NCI-H2107 treated with DMSO at 0.1 percent for 48 hours (cell line): ENCODE data around the gene ARHGEF16.

ENCODE experiments used
- DNase-seq: peaks from one replicate; lab custom pipeline; 2025; ENCODE audit not compliant: unreplicated experiment; lab: John Stamatoyannopoulos, UW

Gene ARHGEF16

DNA sequence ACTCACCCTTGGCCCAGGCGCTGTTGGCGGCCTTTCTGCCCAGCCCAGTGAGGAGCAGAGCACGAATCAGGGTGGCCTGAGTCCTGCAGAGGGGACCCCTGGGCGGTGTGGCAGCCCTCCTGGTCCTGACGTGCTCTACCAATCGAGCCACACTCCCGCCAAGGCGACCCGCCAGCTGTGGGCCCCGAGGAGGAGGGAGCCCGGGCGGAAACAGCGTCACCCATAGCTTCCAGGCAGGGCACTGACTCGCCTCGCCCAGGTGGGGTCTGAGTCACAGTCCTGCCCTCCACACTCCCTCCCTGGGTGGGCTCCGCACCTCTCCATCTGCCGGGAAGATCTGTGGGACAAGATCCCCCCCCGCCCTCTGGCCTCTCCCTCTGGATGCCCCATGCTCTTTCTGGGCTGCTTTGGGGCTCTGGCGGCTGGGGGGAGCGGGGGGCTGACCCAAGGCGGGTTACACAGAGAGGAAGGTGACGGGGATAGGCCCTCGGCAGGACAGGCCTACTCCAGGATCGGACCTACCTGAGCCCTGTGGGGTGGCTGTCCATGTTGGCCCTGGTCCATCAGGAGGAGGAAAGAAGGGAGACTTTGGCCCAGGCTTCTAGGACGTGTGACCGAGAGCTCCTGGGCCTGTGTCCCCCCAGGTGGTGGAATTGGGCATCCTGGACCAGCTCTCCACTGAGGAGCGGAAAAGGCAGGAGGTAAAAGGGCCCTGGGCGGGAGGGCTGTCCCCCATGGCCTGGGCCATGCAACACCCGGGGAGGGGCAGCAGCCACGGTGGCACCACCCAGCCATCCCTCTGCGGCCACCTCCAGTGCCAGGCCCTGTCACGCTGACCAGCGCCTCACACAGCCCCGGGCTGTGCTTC lies 14.0 kb downstream of the ARHGEF16 start:
- DNase-seq, result no peak

DNA sequence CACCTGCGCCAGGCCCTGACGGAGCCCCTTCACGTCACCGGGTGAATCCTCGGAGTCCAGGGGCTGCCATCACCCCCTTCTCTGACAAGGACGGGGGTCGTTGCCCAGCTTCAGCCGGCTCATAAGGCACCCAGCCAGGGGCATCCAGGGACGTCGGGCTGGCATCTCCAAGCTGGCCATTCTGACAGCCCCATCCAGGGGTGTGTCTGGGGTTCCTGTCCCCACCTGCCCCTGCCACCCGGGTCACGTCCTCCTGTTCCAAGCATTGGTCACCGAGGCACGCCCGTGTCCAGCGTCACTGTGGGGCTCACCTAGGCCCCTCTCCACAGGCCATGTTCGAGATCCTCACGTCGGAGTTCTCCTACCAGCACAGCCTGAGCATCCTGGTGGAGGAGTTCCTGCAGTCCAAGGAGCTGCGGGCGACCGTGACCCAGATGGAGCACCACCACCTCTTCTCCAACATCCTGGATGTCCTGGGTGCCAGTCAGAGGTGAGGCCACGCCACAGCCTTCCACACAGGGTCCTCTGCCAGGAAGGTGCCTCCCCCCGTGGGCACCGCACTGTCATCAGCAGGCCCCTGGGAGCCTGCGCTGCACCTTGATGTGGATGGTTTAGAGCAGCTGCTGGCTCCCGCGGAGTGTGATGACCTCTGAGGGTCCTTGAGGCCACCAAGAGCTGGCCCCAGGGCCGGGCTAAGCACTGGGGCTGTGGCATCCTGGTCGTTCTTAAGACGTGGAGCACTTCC lies 14.8 kb downstream of the ARHGEF16 start:
- DNase-seq, result no peak

DNA sequence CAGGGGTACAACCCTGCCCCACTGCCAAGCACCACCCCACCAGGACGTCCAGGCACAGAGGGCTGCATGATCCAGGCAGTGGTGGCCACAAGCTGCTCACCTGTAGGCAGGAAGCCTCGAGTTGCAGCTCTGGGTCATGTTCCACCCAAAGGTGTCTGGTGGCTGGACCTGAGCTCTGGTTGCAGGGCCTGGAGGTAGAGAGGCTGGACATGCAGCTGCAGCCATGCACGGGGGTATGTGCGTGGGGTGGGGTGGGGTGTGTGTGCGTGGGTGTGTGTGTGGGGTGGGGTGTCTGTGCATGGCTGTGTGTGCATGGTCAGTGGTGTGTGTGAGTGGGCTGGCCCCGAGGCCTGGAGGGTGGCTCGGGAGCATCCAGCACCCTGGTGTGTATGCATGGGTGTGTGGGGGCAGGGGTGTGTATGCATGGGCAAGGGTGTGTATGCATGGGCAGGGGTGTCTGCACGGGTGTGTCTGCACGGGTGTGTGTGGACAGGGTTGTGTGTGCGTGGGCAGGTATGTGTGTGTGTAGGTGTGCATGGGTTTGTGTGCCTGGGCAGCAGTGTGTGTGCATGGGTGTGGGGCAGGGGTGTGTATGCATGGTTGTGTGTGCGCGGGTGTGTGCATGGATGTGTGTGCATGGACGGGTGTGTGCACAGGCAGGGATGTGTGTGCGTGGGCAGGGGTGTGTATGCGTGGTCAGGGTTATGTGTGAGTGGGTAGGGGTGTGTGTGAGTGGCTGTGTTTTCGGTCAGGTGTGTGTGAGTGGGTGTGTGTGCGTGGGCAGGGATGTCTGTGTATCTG lies 15.6 kb downstream of the ARHGEF16 start:
- DNase-seq, result no peak

DNA sequence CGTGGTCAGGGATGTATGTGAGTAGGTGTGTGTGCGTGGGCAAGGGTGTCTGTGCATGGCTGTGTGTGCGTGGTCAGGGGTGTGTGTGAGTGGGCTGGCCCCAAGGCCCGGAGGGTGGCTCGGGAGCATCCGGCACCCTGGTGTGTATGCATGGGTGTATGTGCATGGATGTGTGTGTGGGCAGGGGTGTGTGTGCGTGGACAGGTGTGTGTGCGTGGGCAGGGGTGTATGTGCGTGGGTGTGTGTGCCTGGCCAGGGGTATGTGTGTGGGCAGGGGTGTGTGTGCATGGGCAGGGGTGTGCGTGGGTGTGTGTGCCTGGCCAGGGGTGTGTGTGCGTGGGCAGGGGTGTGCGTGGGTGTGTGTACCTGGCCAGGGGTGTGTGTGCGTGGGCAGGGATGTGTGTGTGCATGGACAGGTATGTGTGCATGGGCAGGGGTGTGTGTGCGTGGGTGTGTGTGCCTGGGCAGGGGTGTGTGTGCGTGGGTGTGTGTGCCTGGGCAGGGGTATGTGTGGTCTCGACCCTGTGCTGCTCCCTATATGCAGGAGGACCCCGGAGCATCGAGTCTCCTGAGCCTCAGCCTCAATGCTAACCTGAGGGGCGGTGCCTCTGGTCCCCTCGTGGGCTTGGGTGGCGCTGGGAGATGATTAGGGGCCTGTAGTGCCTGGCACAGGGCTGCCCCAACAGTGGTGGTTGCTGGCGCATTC lies 16.3 kb downstream of the ARHGEF16 start:
- no peak for DNase-seq

DNA sequence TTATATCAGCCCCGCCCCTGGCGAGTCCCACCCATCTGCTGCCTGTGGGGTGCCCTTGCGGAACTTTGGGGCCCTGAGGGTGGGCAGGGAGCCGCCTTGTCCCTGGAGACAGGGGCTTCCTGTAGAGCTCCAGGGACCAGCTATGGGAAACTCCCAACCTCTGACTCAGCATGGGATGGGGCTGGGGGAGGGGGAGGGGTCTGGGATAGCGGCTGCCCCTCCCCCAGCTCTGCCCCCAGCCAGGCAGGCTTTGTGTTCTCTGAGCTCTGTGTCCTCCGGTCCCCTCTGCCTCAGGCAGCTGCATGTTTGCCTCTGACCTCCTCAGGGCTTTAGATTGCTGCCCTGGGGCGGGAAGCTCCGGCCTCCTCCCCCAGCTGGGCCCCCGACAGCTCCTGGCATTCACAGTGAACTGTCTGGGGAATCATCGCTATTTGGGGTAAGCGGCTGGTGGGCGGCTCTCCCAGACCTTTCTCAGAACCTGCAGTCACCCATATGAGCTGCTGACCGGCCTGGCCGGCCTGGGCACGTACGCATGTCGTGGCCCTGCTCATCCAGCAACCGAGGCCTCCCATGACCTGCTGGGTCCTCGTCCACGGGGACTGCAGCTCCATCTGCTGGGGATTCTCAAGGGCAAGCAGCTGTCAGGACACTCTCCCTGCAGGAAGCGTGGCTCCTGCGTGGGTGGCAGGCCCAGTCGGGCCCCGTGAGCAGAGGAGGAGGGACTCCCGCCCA lies 17.1 kb downstream of the ARHGEF16 start:
- no peak for DNase-seq

DNA sequence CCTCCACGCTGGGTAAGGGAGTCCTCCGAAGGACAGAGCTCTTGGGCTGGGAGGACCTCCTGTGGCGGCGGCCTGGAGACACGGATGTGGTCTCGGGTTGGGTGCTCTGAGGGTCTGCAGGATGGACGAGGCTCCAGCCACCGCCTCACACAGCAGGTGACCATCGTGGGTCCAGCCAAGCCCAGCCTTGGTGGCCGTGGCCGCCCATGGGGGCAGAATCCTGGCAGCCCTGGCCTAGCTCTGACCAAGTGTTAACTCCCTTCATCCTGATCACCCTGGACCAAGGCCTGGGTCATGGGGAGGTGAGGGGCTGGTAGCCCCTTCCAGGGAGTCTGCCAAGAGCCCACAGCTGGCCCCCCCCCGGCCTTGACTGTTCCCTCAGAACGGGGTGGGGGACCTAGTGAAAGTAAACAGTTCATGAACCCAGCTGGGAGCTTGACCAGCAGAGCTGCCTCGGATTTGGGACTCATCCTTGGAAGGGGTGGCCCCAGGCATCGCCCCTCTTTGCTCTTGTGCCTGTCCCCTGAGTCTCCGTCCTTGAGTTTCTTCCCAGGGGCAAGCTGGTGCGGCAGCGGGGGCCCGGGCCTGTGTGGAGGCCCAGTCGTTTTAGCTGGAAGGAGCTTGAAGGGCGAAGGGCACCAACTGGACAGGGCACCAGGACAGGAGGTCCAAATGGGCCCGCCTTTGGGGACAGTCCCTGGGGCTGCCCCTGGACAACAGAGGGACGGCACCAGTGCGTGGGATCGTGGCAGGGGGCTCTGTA lies 17.8 kb downstream of the ARHGEF16 start:
- no peak for DNase-seq

DNA sequence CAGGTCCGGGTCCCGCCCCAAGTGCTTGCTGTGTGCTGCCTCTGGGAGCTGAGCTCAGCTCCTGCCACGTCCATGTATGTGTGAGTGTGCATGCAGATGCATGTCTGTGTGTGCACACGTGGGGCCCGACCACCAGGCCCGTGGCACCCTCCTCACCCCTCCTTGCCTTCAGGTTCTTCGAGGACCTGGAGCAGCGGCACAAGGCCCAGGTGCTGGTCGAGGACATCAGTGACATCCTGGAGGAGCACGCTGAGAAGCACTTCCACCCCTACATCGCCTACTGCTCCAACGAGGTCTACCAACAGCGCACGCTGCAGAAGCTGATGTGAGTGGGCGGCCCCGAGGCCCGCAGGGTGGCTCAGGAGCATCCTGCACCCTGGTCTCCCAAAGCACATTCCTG lies 18.4 kb downstream of the ARHGEF16 start:
- DNase-seq, result no peak

DNA sequence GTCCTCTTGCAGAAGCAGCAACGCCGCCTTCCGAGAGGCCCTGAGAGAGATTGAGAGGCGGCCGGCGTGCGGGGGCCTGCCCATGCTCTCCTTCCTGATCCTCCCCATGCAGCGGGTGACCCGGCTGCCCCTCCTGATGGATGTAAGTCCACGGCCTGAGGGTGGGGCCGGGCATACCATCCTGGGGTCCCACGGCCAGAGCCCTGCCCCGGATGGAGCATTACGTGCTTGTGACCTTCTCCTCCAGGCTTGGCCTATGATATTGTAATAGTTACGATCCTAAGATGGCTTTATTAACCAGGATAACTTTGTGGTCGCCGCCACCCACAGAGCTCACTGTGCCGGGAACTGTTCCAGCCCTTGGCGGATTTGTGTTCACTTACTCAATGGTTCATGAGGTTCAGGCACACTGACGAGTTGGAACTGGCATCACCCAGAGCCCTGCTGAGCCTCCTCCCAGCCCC lies 18.9 kb downstream of the ARHGEF16 start:
- no peak for DNase-seq

DNA sequence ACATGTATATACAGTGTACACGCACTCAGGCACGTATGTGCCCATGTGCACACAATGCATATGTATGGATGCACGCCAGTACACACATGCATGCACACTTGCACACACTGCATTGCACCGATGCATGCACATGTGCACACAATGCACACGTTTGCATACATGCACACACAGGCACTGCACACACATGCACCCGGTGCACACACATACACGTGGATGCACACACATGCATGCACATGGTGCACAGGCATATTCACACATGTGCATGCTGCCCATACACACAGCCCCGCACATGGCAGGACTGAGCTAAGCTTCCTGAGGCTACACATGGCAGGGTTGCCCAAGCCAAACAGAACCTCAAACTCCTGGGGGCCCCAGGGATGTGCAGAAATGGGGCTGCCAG lies 19.6 kb downstream of the ARHGEF16 start:
- DNase-seq, result no peak

DNA sequence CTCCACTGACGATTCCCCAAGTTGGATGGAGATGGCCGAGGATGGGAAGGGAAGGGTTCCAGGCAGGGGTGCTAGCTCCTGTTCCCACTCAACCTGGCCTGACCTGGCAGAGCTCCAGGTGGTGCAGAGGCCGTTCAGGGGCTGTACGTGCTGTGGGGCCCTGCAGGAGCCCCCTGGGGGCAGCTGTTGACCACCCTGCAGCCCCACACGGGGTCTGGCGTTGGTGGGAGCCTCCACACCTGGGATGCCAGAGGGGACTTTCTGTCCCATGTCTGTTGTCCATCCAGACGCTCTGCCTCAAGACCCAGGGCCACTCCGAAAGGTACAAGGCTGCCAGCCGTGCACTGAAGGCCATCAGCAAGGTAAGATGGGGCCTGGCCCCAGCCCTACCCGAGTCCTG lies 20.0 kb downstream of the ARHGEF16 start:
- no peak for DNase-seq

DNA sequence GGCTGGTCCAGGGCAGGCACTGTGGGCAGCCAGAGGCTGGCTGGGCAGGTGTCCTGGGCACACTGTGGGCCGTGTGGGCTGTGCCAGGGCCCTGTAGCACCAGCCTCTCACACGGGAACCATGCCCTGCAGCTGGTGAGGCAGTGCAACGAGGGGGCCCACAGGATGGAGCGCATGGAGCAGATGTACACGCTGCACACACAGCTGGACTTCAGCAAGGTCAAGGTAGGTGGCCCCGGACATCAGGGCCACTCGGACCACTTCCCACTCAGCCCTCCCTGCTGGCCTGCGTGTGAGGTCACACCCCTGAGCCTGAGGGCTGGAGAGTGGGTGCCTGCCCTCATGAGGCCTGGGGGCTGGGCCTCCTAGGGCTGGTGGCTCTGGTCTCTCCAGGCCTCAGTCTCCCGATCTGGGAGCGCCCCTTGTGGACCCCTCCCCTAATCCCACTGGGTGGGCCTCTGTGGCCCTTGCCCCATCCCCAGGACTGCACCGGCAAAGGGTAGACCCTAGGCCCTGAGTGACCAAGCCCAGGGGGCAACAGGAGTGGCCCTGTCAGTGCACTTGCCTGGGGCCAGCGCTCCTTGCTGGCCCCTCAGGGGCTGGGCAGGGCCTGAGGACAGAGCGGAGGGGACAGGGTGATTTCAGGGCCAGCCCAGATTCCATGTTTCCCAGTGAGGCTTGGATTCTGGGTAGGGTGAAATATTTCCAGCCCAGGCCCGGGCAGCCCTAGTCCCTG lies 21.5 kb downstream of the ARHGEF16 start:
- DNase-seq, result no peak

DNA sequence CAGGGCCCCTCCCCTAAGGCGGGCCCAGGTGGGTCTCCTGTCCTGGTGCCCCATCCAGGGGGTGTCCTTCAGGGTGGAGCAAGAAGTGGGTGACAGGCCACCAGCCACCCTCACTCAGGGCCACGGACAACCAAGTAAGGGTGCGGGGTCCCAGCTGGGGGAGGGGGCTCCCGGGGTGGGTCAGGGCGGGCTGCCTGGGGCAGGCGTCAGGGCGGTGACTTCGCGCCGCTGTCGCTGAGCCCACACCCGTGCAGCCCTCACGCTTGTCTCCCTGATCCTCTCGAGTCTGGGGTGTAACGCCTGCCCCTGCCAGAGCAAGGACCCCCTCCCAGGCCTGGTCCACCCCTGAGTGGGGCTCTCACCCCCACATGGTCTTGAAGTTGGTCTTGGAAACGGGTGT lies 22.2 kb downstream of the ARHGEF16 start:
- DNase-seq, result no peak

DNA sequence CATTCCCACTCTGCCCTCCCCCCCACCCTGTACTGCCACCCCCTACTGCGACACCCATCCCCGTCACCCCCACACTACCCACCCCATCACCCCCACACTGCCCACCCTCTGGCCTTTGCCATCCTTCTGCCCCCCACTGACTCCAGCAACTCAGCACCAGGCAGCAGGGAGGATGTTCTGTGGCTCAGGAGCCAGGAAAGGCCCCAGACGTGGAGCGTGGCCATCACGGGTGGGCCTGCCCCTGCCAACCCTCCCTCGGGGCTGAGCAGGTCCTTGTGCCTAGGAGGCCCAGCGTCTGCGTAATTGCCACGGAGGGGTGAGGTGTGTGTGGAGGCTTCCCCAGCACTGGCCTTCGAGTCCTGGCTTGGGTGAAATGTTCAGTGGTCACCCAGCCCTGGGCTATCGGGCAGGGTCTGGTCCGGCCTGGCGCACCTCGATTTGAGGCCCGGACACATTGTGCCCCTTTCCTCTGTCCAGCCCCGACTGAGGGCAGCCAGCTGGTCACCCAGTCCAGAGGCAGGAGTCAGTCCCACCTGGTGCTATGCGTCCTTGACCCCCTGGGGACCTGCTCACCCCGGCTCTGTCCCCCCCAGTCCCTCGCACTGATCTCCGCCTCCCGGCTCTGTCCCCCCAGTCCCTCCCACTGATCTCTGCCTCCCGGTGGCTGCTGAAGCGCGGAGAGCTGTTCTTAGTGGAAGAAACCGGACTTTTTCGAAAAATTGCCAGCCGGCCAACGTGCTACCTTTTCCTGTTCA lies 23.0 kb downstream of the ARHGEF16 start:
- no peak for DNase-seq

DNA sequence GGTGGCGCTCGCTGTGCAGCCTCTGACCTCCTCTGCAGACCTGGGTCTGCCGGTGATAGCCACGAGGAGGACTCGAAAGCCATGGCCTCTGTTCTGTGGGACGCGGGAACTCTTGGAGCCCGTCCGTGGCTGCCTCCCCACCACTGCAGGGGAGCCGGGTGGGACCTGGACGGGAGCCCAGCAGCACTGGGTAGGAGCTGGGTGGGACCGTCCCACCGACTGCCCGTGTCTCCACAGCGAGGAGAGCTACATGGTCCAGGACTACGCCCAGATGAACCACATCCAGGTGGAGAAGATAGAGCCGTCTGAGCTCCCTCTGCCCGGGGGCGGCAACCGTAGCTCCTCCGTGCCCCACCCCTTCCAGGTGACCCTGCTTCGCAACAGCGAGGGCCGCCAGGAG lies 23.7 kb downstream of the ARHGEF16 start:
- no peak for DNase-seq

DNA sequence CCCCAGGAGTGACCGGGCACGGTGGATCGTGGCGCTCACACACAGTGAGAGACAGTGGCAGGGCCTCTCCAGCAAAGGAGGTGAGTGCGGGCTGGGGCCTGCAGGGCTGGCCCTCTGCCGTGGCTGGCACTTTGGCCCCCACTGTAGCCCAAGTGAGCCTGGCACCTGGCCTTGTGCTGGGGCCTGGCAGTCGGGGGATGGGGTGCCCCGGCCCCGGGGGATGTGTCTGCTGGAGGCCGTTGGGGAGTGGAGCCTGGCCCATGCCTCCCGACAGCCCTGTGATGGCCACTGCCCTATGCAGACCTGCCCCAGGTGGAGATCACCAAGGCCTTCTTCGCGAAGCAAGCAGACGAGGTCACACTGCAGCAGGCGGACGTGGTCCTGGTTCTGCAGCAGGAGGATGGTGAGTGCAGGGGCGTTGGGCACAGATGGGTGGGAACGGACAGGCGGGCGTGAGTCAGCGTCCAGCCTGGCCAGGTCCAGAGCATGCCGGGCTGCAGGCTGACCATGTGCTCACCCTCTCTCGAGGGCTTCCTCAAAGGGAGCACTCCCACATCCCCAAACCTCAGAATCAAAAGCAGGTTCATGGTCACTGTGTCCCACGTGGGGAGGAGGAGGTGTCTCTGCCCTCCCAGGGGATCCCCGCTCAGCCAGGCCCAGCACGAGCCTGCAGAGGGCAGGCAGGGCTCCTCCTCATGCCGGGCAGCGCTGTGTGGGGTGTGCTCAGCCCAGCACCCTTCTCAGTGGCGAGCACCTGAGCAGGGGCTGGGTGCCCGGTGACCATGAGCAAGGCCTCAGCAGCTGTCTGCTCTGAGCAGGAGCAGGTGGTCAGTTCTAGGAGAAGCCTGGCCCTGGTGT lies 25.3 kb downstream of the ARHGEF16 start:
- DNase-seq, result no peak

DNA sequence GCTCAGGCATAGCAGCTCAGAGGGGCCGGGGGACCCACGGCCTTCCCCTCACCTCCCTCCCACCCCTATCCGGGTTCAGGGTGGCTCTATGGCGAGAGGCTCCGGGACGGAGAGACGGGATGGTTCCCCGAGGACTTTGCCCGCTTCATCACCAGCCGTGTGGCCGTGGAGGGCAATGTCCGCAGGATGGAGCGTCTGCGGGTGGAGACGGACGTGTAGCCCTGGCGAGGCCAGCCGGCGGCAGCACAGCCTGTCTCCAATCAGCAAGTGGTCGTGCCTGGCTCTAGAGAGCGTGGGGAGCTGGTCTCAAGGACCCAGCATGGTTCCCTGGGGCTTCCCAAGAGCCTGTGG lies 25.9 kb downstream of the ARHGEF16 start:
- no peak for DNase-seq

DNA sequence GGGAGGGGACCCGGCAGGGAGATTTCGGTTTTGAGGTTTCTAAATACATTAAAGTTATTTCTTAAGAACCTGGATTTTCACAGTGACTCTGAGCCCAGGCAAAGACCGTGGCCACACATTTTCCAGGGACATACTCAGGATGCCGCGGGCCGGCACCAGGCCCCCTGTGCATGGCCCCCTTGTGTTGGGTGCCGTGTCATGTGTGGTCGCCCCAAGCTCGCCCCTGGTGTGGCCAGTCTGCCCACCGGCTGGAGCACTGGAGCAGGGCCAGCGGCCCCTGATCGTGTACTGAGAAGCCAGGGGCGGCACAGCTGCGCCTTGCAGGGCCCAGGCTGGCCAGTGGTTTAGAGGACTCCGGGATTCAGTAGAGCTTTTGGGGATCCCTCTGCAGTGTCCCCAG lies 26.6 kb downstream of the ARHGEF16 start:
- DNase-seq, result no peak
